Keratinocyte (primary cell): Measurements from ENCODE around the gene GHITM. TPM values are rescaled to one million over a fixed set of nuclear protein-coding genes. Genes with fewer than 3 reads are reported as not detected.
"Not testable (repeated sequence)": the region's sequence is repeated elsewhere in the genome, so short reads cannot be mapped to it uniquely, and the experiment has no call there.

Experiments
- DNase-seq: peaks from one replicate; pipeline ENCODE4 v3.0.0-alpha.2; 2011; ENCODE audit warnings: low read depth, missing footprints, low spot score
- FAIRE-seq: peaks from 2 replicates; lab custom pipeline; 2011; peaks lifted over from hg19 to GRCh38; lab: Jason Lieb, UNC
- H2AFZ ChIP-seq: 2 replicates; pipeline ENCODE4 v1.6.0; 2012; ENCODE audit warnings: low read length, control low read depth, inconsistent platforms; ENCODE audit not compliant: control insufficient read depth
- H3K27ac ChIP-seq: 2 replicates; pipeline ENCODE4 v1.5.1; 2011; ENCODE audit warnings: low read length; ENCODE audit not compliant: control insufficient read depth, insufficient read depth
- H3K27me3 ChIP-seq: 3 replicates; pipeline ENCODE4 v1.6.0; 2011; ENCODE audit warnings: low read length; ENCODE audit not compliant: control insufficient read depth, insufficient read depth; ENCODE audit errors: extremely low read depth
- H3K36me3 ChIP-seq, 2 experiments: 2 replicates in 1 of 2; 3 replicates in 1 of 2; pipeline ENCODE4 v1.5.1; 2011; ENCODE audit warnings: low read length in 2 of 2, mild to moderate bottlenecking in 1 of 2; ENCODE audit not compliant: control insufficient read depth in 2 of 2, insufficient read depth in 2 of 2; ENCODE audit errors: extremely low read depth in 1 of 2
- H3K4me1 ChIP-seq: 3 replicates; pipeline ENCODE4 v1.5.1; 2011; ENCODE audit warnings: low read length; ENCODE audit not compliant: control insufficient read depth, insufficient read depth; ENCODE audit errors: extremely low read depth
- H3K4me2 ChIP-seq: 3 replicates; pipeline ENCODE4 v1.6.0; 2011; ENCODE audit warnings: low read depth, low read length; ENCODE audit not compliant: control insufficient read depth, insufficient read depth; ENCODE audit errors: extremely low read depth
- H3K4me3 ChIP-seq, 3 experiments: fragments of 200-600 bp in 1 of 3; sonication (generic) in 1 of 3; 2 replicates in 2 of 3; 3 replicates in 1 of 3; pipeline ENCODE4 v1.5.1; 2011 to 2016; ENCODE audit warnings: low read length in 3 of 3, mild to moderate bottlenecking in 3 of 3, control low read depth in 2 of 3, inconsistent platforms in 1 of 3, low read depth in 1 of 3, mixed read lengths in 1 of 3, mixed run types in 1 of 3, moderate library complexity in 1 of 3; ENCODE audit not compliant: control insufficient read depth in 2 of 3, insufficient read depth in 2 of 3; ENCODE audit errors: extremely low read depth in 1 of 3
- H3K79me2 ChIP-seq: 2 replicates; pipeline ENCODE4 v1.6.0; 2012; ENCODE audit warnings: low read length; ENCODE audit not compliant: control insufficient read depth, insufficient read depth
- H3K9ac ChIP-seq: 3 replicates; pipeline ENCODE4 v1.6.0; 2011; ENCODE audit warnings: low read length; ENCODE audit not compliant: control insufficient read depth, insufficient read depth; ENCODE audit errors: extremely low read depth
- H3K9me1 ChIP-seq: 3 replicates; pipeline ENCODE4 v1.6.0; 2011; ENCODE audit warnings: low read length; ENCODE audit not compliant: control insufficient read depth, insufficient read depth; ENCODE audit errors: extremely low read depth
- H3K9me3 ChIP-seq: 2 replicates; pipeline ENCODE4 v1.5.1; 2012; ENCODE audit warnings: low read depth, low read length; ENCODE audit not compliant: control insufficient read depth
- H4K20me1 ChIP-seq: 3 replicates; pipeline ENCODE4 v1.6.0; 2011; ENCODE audit warnings: low read length; ENCODE audit not compliant: control insufficient read depth, insufficient read depth; ENCODE audit errors: extremely low read depth
- EZH2 ChIP-seq: IDR thresholded peaks from one replicate; pipeline ENCODE4 v1.6.1; 2012; ENCODE audit warnings: inconsistent platforms, mild to moderate bottlenecking, low read length, moderate library complexity
- dilution Hi-C: fragments of 300-500 bp; cut with MboI; formaldehyde crosslinking; loops from one replicate; pipeline ENCODE4 v1.7.0; 2020; ENCODE audit warnings: low sequenced_read_pairs; ENCODE audit not compliant: extremely low pct_ligation_motif_present
- polyA plus RNA-seq, 5 experiments: library from polyadenylated mRNA; depleted of rRNA in 3 of 5; stranded (reverse) in 3 of 5; stranded (forward) in 1 of 5; unstranded in 1 of 5; fragments of >200 nt; gene quantifications; 1 replicate in 1 of 5; 2 replicates in 3 of 5; 3 replicates in 1 of 5; pipeline versions ENCODE4 v1.2.1 to v1.2.3, GENCODE V29; 2011 to 2012; ENCODE audit warnings: missing spikeins in 2 of 5, low read depth in 1 of 5, low replicate concordance in 1 of 5

Gene GHITM
- polyA plus RNA-seq, 1 donor (not counting 4 experiments of a cell fraction or from before 2014, with no cell fraction given) = 214 TPM

DNA sequence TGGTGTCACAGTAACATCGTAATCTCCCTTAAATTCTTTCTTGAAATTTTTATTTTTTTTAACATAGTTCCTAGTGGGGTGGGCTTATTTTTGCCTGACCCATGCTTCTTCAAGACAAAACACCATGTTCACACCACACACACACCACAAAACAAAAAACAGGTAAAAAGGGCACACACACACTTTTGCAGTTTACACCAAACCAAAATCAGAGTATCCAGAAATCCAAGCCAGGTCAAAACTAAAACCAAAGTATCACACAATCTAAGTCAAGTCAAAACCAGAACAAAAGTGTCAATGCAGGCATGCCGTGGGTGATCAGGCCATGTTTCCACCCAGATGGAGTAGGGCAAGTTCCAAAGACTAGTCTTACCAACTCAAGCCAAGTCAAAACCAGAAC is 31.9 kb downstream of the GHITM start:
- H3K36me3 ChIP-seq, H3K27me3 ChIP-seq, H3K79me2 ChIP-seq, dilution Hi-C loops, H3K9me3 ChIP-seq, H4K20me1 ChIP-seq, FAIRE-seq, H3K9me1 ChIP-seq, DNase-seq: not testable (repeated sequence)
- peak overlapping the region; percentile 94 for H2AFZ ChIP-seq
- peak overlapping the region in 2 of 3 experiments; percentile 13 to 23 for H3K4me3 ChIP-seq
- peak overlapping the region; percentile 29 for H3K4me2 ChIP-seq
- H3K27ac ChIP-seq = peak overlapping the region; percentile 42
- peak overlapping the region; percentile 29 for H3K9ac ChIP-seq
- peaks cover 15% of the 10 kb centered on the region for H3K4me1 ChIP-seq

- H3K27me3 ChIP-seq, FAIRE-seq, H3K79me2 ChIP-seq, dilution Hi-C loops, H3K36me3 ChIP-seq, H4K20me1 ChIP-seq, DNase-seq, H3K9me3 ChIP-seq, H3K9me1 ChIP-seq: not testable (repeated sequence)
- Histone ChIP-seq H3K9ac (peak overlapping the region; percentile 29), H3K4me1 (peaks cover 15% of the 10 kb centered on the region), H3K4me3 (peak overlapping the region in 2 of 3 experiments; percentile 13 to 23), H2AFZ (peak overlapping the region; percentile 94), H3K4me2 (peak overlapping the region; percentile 29), H3K27ac (peak overlapping the region; percentile 42)
Observed at GRCh38 chr10:84171700-84172466, 32.6 kb downstream of the GHITM start.

- H3K4me3 ChIP-seq = no peak overlapping the region
- H4K20me1 ChIP-seq = no peaks in the 10 kb centered on the region
- FAIRE-seq (no peak), DNase-seq (no peak)
- H3K27me3 ChIP-seq = no peaks in the 10 kb centered on the region
- H3K9me3 ChIP-seq = no peaks in the 10 kb centered on the region
- no peak for TF ChIP-seq EZH2
- no peaks in the 10 kb centered on the region for H3K9me1 ChIP-seq
- peaks cover 21% of the 10 kb centered on the region for H3K4me1 ChIP-seq
- H3K27ac ChIP-seq = peak overlapping the region; percentile 42
- peak overlapping the region; percentile 62 for H2AFZ ChIP-seq
- no peaks in the 10 kb centered on the region for H3K79me2 ChIP-seq
- H3K36me3 ChIP-seq = no peaks in the 10 kb centered on the region
- dilution Hi-C loops = no loop called here
- H3K4me2 ChIP-seq = peak overlapping the region; percentile 29
- H3K9ac ChIP-seq = peak overlapping the region; percentile 29
Observed at GRCh38 chr10:84172467-84173356, 33.4 kb downstream of the GHITM start.
